ENCODE data around the gene LGALS4. TPM values are rescaled to one million over a fixed set of nuclear protein-coding genes. Genes with fewer than 3 reads are reported as not detected.
A peak's percentile ranks its signal among the peaks of the same experiment; 100 is the strongest.

LGALS4 gene
- total and polyA plus RNA-seq, 9 of the 15 experiments (the other 6 are each of a cell fraction or from before 2014, with no cell fraction given), result 0.08 to 1.1 (median 0.30) TPM; not detected in 3

GRCh38 chr19:38819231-38819920 lies 6.6 kb upstream of the LGALS4 start (continued):
- TF ChIP-seq ZC3H4 (CRISPR knock-in tag; IDR thresholded peaks at IDR 0.05; ENCODE audit: borderline replicate concordance) (no peak), MTA3 (IDR thresholded peaks at IDR 0.05; ENCODE audit: borderline replicate concordance) (peak; percentile 51; the same call in 1 of the 2 replicates), RNF2 (IDR thresholded peaks at IDR 0.05) (peak; percentile 97), HINFP (tag; conservative IDR thresholded peaks at IDR 0.05; ENCODE audit: low read depth) (no peak), PPARD (CRISPR knock-in tag; IDR thresholded peaks at IDR 0.05) (no peak), ETS2 (tag; IDR thresholded peaks at IDR 0.05; ENCODE audit: borderline replicate concordance, poor library complexity, severe bottlenecking) (no peak), AFF1 (IDR thresholded peaks at IDR 0.05; ENCODE audit: low read depth in 1 of 2, partially characterized antibody in 2 of 2) (peak in 1 of 2 experiments; percentile 46), CCAR2 (IDR thresholded peaks at IDR 0.05; ENCODE audit: low read depth, low read length) (no peak), ZKSCAN1 (IDR thresholded peaks at IDR 0.05; ENCODE audit: low read depth, low read length) (no peak), ETV5 (CRISPR knock-in tag; IDR thresholded peaks at IDR 0.05; ENCODE audit: low read depth) (peak; percentile 91), CSDE1 (IDR thresholded peaks at IDR 0.05) (no peak), ZNF766 (CRISPR knock-in tag; conservative IDR thresholded peaks at IDR 0.05) (peak; percentile 62), POLR2A (conservative IDR thresholded peaks at IDR 0.05) (no peak)
- TF ChIP-seq, protein P1, sequence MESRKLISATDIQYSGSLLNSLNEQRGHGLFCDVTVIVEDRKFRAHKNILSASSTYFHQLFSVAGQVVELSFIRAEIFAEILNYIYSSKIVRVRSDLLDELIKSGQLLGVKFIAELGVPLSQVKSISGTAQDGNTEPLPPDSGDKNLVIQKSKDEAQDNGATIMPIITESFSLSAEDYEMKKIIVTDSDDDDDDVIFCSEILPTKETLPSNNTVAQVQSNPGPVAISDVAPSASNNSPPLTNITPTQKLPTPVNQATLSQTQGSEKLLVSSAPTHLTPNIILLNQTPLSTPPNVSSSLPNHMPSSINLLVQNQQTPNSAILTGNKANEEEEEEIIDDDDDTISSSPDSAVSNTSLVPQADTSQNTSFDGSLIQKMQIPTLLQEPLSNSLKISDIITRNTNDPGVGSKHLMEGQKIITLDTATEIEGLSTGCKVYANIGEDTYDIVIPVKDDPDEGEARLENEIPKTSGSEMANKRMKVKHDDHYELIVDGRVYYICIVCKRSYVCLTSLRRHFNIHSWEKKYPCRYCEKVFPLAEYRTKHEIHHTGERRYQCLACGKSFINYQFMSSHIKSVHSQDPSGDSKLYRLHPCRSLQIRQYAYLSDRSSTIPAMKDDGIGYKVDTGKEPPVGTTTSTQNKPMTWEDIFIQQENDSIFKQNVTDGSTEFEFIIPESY (CRISPR knock-in tag; IDR thresholded peaks at IDR 0.05), result peak; percentile 73
- TF ChIP-seq, protein P2, sequence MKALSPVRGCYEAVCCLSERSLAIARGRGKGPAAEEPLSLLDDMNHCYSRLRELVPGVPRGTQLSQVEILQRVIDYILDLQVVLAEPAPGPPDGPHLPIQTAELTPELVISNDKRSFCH (CRISPR knock-in tag; IDR thresholded peaks at IDR 0.05), result no peak
- TF ChIP-seq, protein P2 (tag; IDR thresholded peaks at IDR 0.05), result peak; percentile 97
- TF ChIP-seq, protein P3, sequence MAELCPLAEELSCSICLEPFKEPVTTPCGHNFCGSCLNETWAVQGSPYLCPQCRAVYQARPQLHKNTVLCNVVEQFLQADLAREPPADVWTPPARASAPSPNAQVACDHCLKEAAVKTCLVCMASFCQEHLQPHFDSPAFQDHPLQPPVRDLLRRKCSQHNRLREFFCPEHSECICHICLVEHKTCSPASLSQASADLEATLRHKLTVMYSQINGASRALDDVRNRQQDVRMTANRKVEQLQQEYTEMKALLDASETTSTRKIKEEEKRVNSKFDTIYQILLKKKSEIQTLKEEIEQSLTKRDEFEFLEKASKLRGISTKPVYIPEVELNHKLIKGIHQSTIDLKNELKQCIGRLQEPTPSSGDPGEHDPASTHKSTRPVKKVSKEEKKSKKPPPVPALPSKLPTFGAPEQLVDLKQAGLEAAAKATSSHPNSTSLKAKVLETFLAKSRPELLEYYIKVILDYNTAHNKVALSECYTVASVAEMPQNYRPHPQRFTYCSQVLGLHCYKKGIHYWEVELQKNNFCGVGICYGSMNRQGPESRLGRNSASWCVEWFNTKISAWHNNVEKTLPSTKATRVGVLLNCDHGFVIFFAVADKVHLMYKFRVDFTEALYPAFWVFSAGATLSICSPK (IDR thresholded peaks at IDR 0.05; ENCODE audit: borderline replicate concordance), result no peak
